ENCODE results near the gene OR9Q1.

The OR9Q1 gene

DNA sequence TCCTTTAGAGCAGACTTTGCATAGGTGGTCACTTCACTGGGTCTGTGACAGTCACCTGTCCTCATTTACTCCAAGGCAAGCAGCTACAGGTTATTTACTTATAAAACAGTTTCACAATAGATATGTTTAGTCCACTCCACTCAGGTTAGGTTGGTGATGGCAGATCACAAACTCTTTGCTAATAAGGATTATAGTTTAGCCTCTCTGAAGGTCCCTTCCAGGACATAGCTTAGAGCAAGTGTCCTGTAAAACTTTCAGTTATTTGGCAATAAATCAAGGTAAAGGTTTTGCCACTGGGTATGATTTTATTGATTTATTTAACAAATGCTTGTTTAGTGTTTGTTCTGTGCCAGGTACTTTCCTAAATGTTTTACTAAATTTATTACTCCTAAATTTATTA is 15.9 kb downstream of the OR9Q1 start:
- H3K4me1 ChIP-seq (ENCODE audit: insufficient read depth, low read length) = no peaks in the 10 kb centered on the region
- no peak overlapping the region for H3K9ac ChIP-seq (ENCODE audit: low read length)
- no peaks in the 10 kb centered on the region for H3K9me3 ChIP-seq (ENCODE audit: low read length)
- H3K36me3 ChIP-seq (ENCODE audit: insufficient read depth, low read length) = no peaks in the 10 kb centered on the region
- no peak overlapping the region for H3K27ac ChIP-seq (ENCODE audit: low read depth, low read length)
- H3K27me3 ChIP-seq (ENCODE audit: control insufficient read depth in 1 of 2, insufficient read depth in 2 of 2, low read length in 2 of 2) = no peaks in the 10 kb centered on the region
- no peak overlapping the region for H3K4me3 ChIP-seq (ENCODE audit: low read depth in 1 of 2, low read length in 2 of 2)

DNA sequence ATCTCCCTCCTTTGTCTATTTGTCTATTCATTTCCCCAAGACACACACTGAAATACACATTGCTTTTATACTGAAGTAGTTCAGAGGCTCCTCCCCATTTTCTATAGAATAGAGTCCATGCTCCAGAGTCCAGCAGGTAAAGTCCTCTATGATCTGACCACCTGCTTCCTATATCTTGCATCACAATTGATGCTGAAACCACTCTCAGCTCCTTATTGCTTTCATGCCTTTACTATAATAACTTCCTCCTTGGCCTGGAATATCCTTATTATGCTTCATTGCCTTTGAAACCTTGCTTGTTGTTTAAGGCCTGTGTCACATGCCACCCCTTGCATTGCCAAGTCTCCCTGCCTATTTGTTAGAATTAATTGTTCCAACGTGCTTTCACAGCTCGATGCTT is 19.7 kb downstream of the OR9Q1 start:
- Histone ChIP-seq H3K4me1 (ENCODE audit: insufficient read depth, low read length) (no peaks in the 10 kb centered on the region), H3K27me3 (ENCODE audit: control insufficient read depth in 1 of 2, insufficient read depth in 2 of 2, low read length in 2 of 2) (no peaks in the 10 kb centered on the region), H3K4me3 (ENCODE audit: low read depth in 1 of 2, low read length in 2 of 2) (no peak overlapping the region), H3K27ac (ENCODE audit: low read depth, low read length) (no peak overlapping the region), H3K36me3 (ENCODE audit: insufficient read depth, low read length) (no peaks in the 10 kb centered on the region), H3K9ac (ENCODE audit: low read length) (no peak overlapping the region), H3K9me3 (ENCODE audit: low read length) (no peaks in the 10 kb centered on the region)

DNA sequence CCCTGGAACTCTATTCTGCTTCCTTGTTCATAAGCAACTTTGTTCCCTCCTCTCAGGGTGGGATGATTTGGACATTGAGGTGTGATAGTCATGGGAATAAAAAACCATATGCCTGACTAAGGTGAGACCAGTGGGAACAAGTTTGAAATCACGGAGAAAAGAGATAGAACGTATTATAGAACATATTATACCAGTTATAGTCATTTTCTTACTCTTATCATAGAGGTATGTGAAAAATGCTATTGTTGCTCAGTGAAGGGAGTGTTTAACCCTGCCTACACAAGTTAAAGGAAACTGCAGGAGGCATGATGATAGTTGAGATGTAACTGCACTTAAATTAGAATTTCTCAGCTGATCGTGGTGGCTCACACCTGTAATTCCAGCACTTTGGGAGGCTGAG is 22.6 kb downstream of the OR9Q1 start:
- H3K4me1 ChIP-seq (ENCODE audit: insufficient read depth, low read length) = no peaks in the 10 kb centered on the region
- no peaks in the 10 kb centered on the region for H3K9me3 ChIP-seq (ENCODE audit: low read length)
- H3K36me3 ChIP-seq (ENCODE audit: insufficient read depth, low read length) = no peaks in the 10 kb centered on the region
- H3K27me3 ChIP-seq (ENCODE audit: control insufficient read depth in 1 of 2, insufficient read depth in 2 of 2, low read length in 2 of 2) = no peaks in the 10 kb centered on the region
- no peak overlapping the region for H3K27ac ChIP-seq (ENCODE audit: low read depth, low read length)
- no peak overlapping the region for H3K9ac ChIP-seq (ENCODE audit: low read length)
- no peak overlapping the region for H3K4me3 ChIP-seq (ENCODE audit: low read depth in 1 of 2, low read length in 2 of 2)

DNA sequence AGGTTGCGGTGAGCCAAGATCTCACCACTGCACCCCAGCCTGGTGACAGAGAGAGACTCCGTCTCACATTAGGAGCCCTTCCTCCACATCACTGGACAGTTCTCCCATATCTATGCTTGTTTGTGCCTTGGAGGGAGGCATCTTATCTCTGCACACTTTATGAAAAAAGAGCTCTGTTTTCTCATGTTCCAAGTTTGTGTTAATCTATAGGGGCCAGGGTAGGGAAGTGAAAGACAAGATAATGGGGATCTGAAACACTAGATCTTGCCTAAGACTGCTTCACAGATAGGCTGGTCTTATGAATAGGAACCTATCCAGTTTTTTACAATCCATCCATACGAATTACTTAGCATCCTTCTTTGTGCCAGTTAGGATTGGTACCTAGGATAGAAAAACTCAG is 24.1 kb downstream of the OR9Q1 start:
- no peaks in the 10 kb centered on the region for H3K27me3 ChIP-seq (ENCODE audit: control insufficient read depth in 1 of 2, insufficient read depth in 2 of 2, low read length in 2 of 2)
- no peaks in the 10 kb centered on the region for H3K9me3 ChIP-seq (ENCODE audit: low read length)
- no peaks in the 10 kb centered on the region for H3K36me3 ChIP-seq (ENCODE audit: insufficient read depth, low read length)
- no peak overlapping the region for H3K9ac ChIP-seq (ENCODE audit: low read length)
- H3K4me1 ChIP-seq (ENCODE audit: insufficient read depth, low read length) = no peaks in the 10 kb centered on the region
- no peak overlapping the region for H3K4me3 ChIP-seq (ENCODE audit: low read depth in 1 of 2, low read length in 2 of 2)
- no peak overlapping the region for H3K27ac ChIP-seq (ENCODE audit: low read depth, low read length)

DNA sequence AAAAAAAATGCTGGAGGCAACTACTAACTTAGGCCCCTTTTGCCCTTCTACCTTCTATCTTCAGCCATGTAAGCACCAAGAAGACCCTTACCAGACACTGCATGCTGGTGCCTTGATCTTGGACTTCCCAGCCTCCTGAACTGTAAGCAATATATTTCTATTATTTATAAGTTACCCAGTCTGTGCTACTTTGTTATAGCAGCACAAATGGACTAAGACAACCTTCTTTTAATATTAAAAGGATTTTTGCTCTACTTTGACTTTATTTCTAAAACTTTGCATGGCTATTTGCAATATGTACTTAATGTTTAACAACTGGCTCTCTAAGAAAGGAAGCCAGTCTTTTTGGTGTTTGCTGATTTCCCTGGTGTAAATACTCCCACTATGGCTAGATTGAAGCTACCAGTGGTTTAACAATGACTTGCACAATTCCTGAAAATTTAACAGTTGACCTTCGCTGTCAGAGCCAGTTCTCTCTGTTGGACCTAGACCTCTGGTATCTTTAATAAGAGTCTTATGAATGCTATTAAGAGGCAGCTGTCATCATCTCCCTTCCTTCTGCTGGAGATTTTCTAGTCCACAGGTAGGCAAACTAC is 32.2 kb downstream of the OR9Q1 start:
- Histone ChIP-seq H3K9ac (ENCODE audit: low read length) (no peak overlapping the region), H3K36me3 (ENCODE audit: insufficient read depth, low read length) (no peaks in the 10 kb centered on the region), H3K27ac (ENCODE audit: low read depth, low read length) (no peak overlapping the region), H3K4me3 (ENCODE audit: low read depth in 1 of 2, low read length in 2 of 2) (no peak overlapping the region), H3K4me1 (ENCODE audit: insufficient read depth, low read length) (peaks cover 13% of the 10 kb centered on the region), H3K9me3 (ENCODE audit: low read length) (no peaks in the 10 kb centered on the region), H3K27me3 (ENCODE audit: control insufficient read depth in 1 of 2, insufficient read depth in 2 of 2, low read length in 2 of 2) (no peaks in the 10 kb centered on the region)

DNA sequence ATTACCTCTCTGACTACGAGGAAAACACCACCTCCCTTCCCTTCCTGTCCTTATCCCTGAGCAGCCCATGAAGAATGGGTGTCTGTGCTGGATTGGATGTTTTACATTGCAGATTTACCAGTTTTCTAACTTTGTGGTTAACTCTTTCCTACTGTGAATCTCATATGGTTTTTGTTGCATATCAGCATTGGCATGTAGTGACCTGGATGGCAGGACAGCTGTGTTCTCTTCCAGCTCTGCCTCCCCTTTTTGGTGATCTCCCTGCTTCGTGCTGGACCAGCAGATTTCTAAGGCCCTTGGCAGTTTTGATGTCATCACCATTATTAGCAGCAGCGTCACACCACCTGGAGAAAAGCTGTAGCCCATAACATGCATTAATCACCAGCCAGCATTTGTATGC is 33.8 kb downstream of the OR9Q1 start:
- Histone ChIP-seq H3K27ac (ENCODE audit: low read depth, low read length) (no peak overlapping the region), H3K27me3 (ENCODE audit: control insufficient read depth in 1 of 2, insufficient read depth in 2 of 2, low read length in 2 of 2) (no peaks in the 10 kb centered on the region), H3K36me3 (ENCODE audit: insufficient read depth, low read length) (no peaks in the 10 kb centered on the region), H3K9me3 (ENCODE audit: low read length) (no peaks in the 10 kb centered on the region), H3K9ac (ENCODE audit: low read length) (no peak overlapping the region), H3K4me1 (ENCODE audit: insufficient read depth, low read length) (peaks cover 13% of the 10 kb centered on the region), H3K4me3 (ENCODE audit: low read depth in 1 of 2, low read length in 2 of 2) (no peak overlapping the region)

DNA sequence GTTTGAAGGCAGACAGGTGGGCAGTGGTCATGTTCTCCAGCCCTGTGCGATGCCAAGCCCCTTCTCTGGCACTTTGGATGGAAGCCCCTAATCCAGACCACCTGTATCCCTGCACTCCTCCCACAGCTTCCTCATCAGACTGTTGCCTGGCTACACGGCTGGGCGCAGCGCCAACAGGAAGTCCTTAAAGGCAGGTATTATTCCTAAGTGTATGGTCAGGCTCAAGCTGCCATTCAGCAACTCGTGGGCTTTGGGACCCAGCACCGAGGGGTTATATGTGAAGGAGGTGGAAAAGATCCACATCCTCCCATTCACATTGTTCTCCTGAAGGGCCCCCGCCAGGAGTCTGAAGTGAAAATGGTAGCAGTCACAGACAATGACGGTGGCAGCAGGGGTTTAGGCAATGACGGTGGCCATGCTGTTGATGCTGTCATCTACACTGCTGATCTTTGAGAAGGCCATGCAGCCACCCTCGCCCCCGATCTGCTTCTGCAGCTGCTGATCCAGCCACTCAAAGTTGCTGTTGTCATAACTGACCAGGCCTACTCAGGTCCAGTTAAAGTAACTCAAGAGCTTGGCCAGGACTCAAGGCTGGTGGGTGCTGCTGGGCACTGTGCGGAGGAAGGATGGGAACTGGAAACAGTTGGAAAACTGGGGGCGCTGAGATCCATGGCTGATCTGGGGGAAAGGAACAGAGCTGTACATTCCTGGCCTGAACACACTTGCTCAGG is 34.8 kb downstream of the OR9Q1 start:
- Histone ChIP-seq H3K9me3 (ENCODE audit: low read length) (no peaks in the 10 kb centered on the region), H3K4me1 (ENCODE audit: insufficient read depth, low read length) (peaks cover 13% of the 10 kb centered on the region), H3K4me3 (ENCODE audit: low read depth in 1 of 2, low read length in 2 of 2) (no peak overlapping the region), H3K9ac (ENCODE audit: low read length) (no peak overlapping the region), H3K27ac (ENCODE audit: low read depth, low read length) (peak overlapping the region; percentile 44), H3K36me3 (ENCODE audit: insufficient read depth, low read length) (no peaks in the 10 kb centered on the region), H3K27me3 (ENCODE audit: control insufficient read depth in 1 of 2, insufficient read depth in 2 of 2, low read length in 2 of 2) (no peaks in the 10 kb centered on the region)

DNA sequence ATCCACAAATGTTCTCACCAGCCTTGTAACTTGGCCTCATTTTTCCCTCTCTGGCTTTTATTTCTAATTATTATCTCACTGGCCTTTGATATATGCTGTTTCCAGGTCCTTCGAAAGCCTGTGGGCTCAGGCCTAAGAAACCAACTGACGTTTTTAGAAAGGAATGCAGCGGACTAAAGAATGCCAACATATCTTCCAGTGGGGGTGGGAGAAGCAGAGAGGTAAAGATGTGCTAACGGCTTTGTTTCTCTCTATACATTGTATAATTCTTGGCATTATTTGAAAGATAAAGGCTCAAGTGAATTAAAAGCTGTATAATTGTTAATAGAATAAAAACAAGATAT is 35.3 kb downstream of the OR9Q1 start:
- Histone ChIP-seq H3K4me1 (ENCODE audit: insufficient read depth, low read length) (peaks cover 13% of the 10 kb centered on the region), H3K4me3 (ENCODE audit: low read depth in 1 of 2, low read length in 2 of 2) (no peak overlapping the region), H3K27ac (ENCODE audit: low read depth, low read length) (no peak overlapping the region), H3K27me3 (ENCODE audit: control insufficient read depth in 1 of 2, insufficient read depth in 2 of 2, low read length in 2 of 2) (no peaks in the 10 kb centered on the region), H3K36me3 (ENCODE audit: insufficient read depth, low read length) (no peaks in the 10 kb centered on the region), H3K9me3 (ENCODE audit: low read length) (no peaks in the 10 kb centered on the region), H3K9ac (ENCODE audit: low read length) (no peak overlapping the region)

DNA sequence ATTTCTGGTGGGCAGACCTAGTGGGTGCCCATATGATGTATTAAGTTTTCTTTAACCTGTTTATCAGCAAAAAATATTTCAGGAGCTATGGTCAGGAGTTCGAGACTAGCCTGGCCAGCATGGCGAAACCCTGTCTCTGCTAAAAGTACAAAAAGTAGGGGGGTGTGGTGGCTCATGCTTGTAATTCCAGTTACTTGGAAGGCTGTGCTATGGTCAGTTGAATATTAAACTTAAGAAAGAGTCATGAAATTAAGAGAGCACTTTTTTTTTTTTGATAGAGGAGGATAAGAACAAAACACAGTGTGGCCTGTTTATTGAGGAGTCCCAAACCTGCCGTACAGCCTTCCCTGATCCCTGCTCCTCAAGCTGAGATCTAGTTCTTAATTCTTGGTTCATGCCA is 36.9 kb downstream of the OR9Q1 start:
- Histone ChIP-seq H3K4me1 (ENCODE audit: insufficient read depth, low read length) (peaks cover 13% of the 10 kb centered on the region), H3K9ac (ENCODE audit: low read length) (no peak overlapping the region), H3K9me3 (ENCODE audit: low read length) (no peaks in the 10 kb centered on the region), H3K36me3 (ENCODE audit: insufficient read depth, low read length) (no peaks in the 10 kb centered on the region), H3K27me3 (ENCODE audit: control insufficient read depth in 1 of 2, insufficient read depth in 2 of 2, low read length in 2 of 2) (no peaks in the 10 kb centered on the region), H3K27ac (ENCODE audit: low read depth, low read length) (no peak overlapping the region), H3K4me3 (ENCODE audit: low read depth in 1 of 2, low read length in 2 of 2) (no peak overlapping the region)

DNA sequence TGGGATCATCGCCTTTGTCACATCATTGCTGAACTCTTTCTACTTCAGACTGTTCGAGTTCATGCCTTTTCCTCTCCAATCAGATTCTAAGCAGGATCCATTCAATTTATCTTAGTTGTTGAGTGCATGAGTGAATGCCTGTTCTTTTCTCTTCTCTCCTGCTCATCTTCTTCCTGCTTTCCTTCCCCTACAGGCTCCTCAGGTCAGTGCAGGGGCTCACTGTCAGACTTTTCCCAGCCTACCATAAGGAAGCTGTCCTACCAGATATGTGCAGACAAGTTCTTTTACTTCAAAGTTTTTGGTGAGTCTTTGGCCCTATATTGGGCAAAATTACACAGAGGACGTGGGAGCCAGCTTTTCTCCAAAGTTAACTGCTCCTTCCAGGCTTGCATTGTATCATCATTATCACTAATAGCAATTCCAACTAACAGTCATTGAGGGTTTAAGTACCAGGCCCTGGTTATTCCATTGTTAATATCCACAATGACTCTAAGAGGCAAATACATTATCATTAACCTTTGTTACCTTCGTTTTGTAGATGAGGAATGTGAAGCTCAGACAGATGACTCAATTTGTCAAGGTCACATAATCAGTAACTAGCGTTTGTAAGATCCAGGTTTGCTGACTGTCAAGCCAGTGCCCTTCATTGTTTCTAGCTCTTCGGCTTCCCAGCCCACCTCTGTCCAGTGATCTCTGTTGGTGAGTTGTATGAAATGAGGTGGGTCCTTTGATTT is 37.4 kb downstream of the OR9Q1 start:
- Histone ChIP-seq H3K36me3 (ENCODE audit: insufficient read depth, low read length) (no peaks in the 10 kb centered on the region), H3K27me3 (ENCODE audit: control insufficient read depth in 1 of 2, insufficient read depth in 2 of 2, low read length in 2 of 2) (no peaks in the 10 kb centered on the region), H3K4me1 (ENCODE audit: insufficient read depth, low read length) (peaks cover 13% of the 10 kb centered on the region), H3K9me3 (ENCODE audit: low read length) (no peaks in the 10 kb centered on the region), H3K4me3 (ENCODE audit: low read depth in 1 of 2, low read length in 2 of 2) (no peak overlapping the region), H3K9ac (ENCODE audit: low read length) (no peak overlapping the region), H3K27ac (ENCODE audit: low read depth, low read length) (no peak overlapping the region)

DNA sequence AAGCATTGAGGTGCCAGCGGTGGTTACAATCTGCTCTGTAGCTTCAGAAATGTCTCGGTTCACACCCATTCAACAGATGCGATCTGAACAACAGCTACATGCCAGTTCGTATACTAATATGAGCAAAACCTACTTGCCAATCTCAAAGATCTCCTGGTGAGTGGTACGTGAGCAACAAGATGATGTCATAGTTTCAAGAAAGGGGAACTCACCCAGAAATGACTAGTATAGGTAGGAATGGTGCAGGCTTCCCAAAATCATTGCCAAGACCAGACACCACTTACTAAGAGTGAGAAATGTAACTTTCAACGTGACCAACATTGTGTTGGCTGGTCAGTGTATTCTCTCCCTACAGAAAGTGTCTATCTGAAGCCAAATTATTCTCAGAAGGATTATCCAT is 38.1 kb downstream of the OR9Q1 start:
- Histone ChIP-seq H3K27ac (ENCODE audit: low read depth, low read length) (no peak overlapping the region), H3K27me3 (ENCODE audit: control insufficient read depth in 1 of 2, insufficient read depth in 2 of 2, low read length in 2 of 2) (no peaks in the 10 kb centered on the region), H3K9me3 (ENCODE audit: low read length) (no peaks in the 10 kb centered on the region), H3K36me3 (ENCODE audit: insufficient read depth, low read length) (no peaks in the 10 kb centered on the region), H3K4me3 (ENCODE audit: low read depth in 1 of 2, low read length in 2 of 2) (no peak overlapping the region), H3K9ac (ENCODE audit: low read length) (no peak overlapping the region), H3K4me1 (ENCODE audit: insufficient read depth, low read length) (peaks cover 13% of the 10 kb centered on the region)

DNA sequence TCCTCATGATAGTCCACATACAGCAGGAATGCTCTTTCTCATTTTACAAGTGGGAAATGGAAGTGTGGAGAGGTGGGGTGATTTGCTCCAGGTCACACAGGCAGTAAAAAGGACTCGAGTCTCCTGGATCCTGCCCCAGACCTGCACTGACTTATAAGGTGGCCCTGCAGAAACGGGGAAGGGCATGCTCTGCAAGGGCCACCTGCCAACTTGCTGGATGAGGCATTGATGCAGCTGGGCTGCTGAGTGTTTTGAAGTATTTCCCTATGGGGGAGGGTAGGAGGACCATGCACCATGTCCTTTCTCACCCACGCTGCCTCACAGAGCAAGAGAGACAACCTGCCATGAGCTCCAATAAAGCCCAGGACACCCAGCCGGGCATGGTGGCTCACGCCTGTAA is 44.0 kb downstream of the OR9Q1 start:
- H3K36me3 ChIP-seq (ENCODE audit: insufficient read depth, low read length) = no peaks in the 10 kb centered on the region
- H3K4me3 ChIP-seq (ENCODE audit: low read depth in 1 of 2, low read length in 2 of 2) = no peak overlapping the region
- no peak overlapping the region for H3K9ac ChIP-seq (ENCODE audit: low read length)
- H3K4me1 ChIP-seq (ENCODE audit: insufficient read depth, low read length) = no peaks in the 10 kb centered on the region
- no peaks in the 10 kb centered on the region for H3K9me3 ChIP-seq (ENCODE audit: low read length)
- no peaks in the 10 kb centered on the region for H3K27me3 ChIP-seq (ENCODE audit: control insufficient read depth in 1 of 2, insufficient read depth in 2 of 2, low read length in 2 of 2)
- H3K27ac ChIP-seq (ENCODE audit: low read depth, low read length) = no peak overlapping the region
